Astrocyte (in vitro differentiated cells and primary cell): ENCODE measurements around the gene HSPH1. TPM values are rescaled to one million over a fixed set of nuclear protein-coding genes. Genes with fewer than 3 reads are reported as not detected.

ENCODE experiments used
- DNase-seq: peaks from one replicate; pipeline ENCODE4 v3.0.0-alpha.2; 2010; ENCODE audit warnings: low read depth
- FAIRE-seq: peaks from 2 replicates; lab custom pipeline; 2011; peaks lifted over from hg19 to GRCh38; lab: Jason Lieb, UNC
- H2AFZ ChIP-seq: 2 replicates; pipeline ENCODE4 v1.6.0; 2012; ENCODE audit warnings: low read depth, low read length, inconsistent platforms
- H3K27ac ChIP-seq: 2 replicates; pipeline ENCODE4 v1.5.1; 2011; ENCODE audit warnings: low read depth, low read length, inconsistent platforms
- H3K27me3 ChIP-seq: 2 replicates; pipeline ENCODE4 v1.6.0; 2011; ENCODE audit warnings: low read length, inconsistent platforms; ENCODE audit not compliant: insufficient read depth
- H3K36me3 ChIP-seq: 2 replicates; pipeline ENCODE4 v1.5.1; 2011; ENCODE audit warnings: low read length, inconsistent platforms; ENCODE audit not compliant: insufficient read depth
- H3K4me1 ChIP-seq: 2 replicates; pipeline ENCODE4 v1.5.1; 2011; ENCODE audit warnings: low read length, inconsistent platforms; ENCODE audit not compliant: insufficient read depth
- H3K4me2 ChIP-seq: 2 replicates; pipeline ENCODE4 v1.6.0; 2012; ENCODE audit warnings: low read length, inconsistent platforms
- H3K4me3 ChIP-seq: 2 replicates; pipeline ENCODE4 v1.5.1; 2011; ENCODE audit warnings: low read depth, mild to moderate bottlenecking, low read length, inconsistent platforms; ENCODE audit not compliant: insufficient read depth
- H3K79me2 ChIP-seq: 2 replicates; pipeline ENCODE4 v1.6.0; 2012; ENCODE audit warnings: mild to moderate bottlenecking, low read length, inconsistent platforms; ENCODE audit not compliant: insufficient read depth
- H3K9ac ChIP-seq: 2 replicates; pipeline ENCODE4 v1.6.0; 2012; ENCODE audit warnings: mild to moderate bottlenecking, low read length, inconsistent platforms
- H3K9me3 ChIP-seq: 2 replicates; pipeline ENCODE4 v1.5.1; 2012; ENCODE audit warnings: low read depth, mild to moderate bottlenecking, low read length, inconsistent platforms; ENCODE audit not compliant: insufficient read depth
- H4K20me1 ChIP-seq: 2 replicates; pipeline ENCODE4 v1.6.0; 2012; ENCODE audit warnings: low read length, inconsistent platforms; ENCODE audit not compliant: insufficient read depth
- H3K27ac Mint-ChIP-seq: one replicate; pipeline ENCODE4 v1.8.0; 2021; ENCODE audit warnings: mild to moderate bottlenecking, mixed read lengths; ENCODE audit not compliant: unreplicated experiment
- H3K27me3 Mint-ChIP-seq: one replicate; pipeline ENCODE4 v1.8.0; 2021; ENCODE audit warnings: low read depth, mixed read lengths; ENCODE audit not compliant: unreplicated experiment
- H3K36me3 Mint-ChIP-seq: one replicate; pipeline ENCODE4 v1.8.0; 2021; ENCODE audit warnings: low read depth, mixed read lengths; ENCODE audit not compliant: unreplicated experiment
- H3K4me1 Mint-ChIP-seq: one replicate; pipeline ENCODE4 v1.8.0; 2021; ENCODE audit warnings: low read depth, mixed read lengths; ENCODE audit not compliant: unreplicated experiment
- H3K4me3 Mint-ChIP-seq: one replicate; pipeline ENCODE4 v1.8.0; 2021; ENCODE audit warnings: mild to moderate bottlenecking, moderate library complexity, mixed read lengths; ENCODE audit not compliant: unreplicated experiment
- H3K9me3 Mint-ChIP-seq: one replicate; pipeline ENCODE4 v1.8.0; 2021; ENCODE audit warnings: mild to moderate bottlenecking, mixed read lengths; ENCODE audit not compliant: unreplicated experiment
- EZH2 ChIP-seq: IDR thresholded peaks from 2 replicates; pipeline ENCODE4 v1.6.1; 2012; ENCODE audit warnings: mild to moderate bottlenecking, low read length, inconsistent platforms; ENCODE audit not compliant: insufficient read depth
- total RNA-seq: library from RNA; stranded (reverse); gene quantifications from 2 replicates; pipeline ENCODE4 v1.2.1, GENCODE V29; 2021
- TF ChIP-seq, protein P1 (sequence below): IDR thresholded peaks from 2 replicates; pipeline ENCODE4 v1.5.1; 2011; ENCODE audit warnings: low read depth, mild to moderate bottlenecking, inconsistent platforms, low read length, moderate library complexity; ENCODE audit not compliant: insufficient read depth

Gene HSPH1
- total RNA-seq, 1 donor from 2014 or later = 145 TPM

DNA sequence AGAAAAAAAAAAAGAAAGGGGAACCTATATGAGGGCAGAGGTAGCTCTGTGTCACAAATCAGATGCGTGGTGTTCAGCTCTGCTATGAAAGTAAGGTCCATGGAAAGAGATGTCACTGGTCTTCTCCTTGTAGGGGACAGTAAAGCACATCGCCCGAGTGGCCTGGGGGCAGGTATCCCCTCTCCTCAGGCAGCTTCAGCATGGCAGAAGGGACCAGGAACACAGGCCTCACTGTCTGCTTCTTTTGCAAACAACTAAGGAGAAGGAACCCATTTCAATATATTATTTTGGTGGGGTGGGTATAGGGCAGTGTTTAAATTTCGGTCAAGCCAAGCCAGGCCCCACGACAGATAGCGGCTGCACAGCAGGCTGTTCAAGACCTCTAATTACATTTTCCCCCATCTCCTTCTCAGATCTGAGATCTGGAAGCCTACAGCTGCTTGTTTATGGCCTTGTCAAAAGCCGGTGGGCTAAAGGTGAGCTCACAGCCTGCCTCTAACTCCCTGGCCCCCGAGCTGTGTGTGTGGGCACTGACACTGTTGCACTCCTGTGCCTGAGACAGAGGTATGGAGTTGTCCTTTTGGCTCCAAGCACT is 72.8 kb downstream of the HSPH1 start:
- no peaks in the 10 kb centered on the region for H3K4me1 Mint-ChIP-seq
- H2AFZ ChIP-seq = no peak overlapping the region
- peaks cover 14% of the 10 kb centered on the region for H3K27me3 Mint-ChIP-seq
- H3K27me3 ChIP-seq = peaks cover 13% of the 10 kb centered on the region
- no peaks in the 10 kb centered on the region for H3K36me3 ChIP-seq
- H3K4me2 ChIP-seq = no peak overlapping the region
- no peak overlapping the region for H3K9ac ChIP-seq
- H3K4me1 ChIP-seq = no peaks in the 10 kb centered on the region
- H3K9me3 ChIP-seq = no peaks in the 10 kb centered on the region
- FAIRE-seq = no peak
- TF ChIP-seq, protein P1, sequence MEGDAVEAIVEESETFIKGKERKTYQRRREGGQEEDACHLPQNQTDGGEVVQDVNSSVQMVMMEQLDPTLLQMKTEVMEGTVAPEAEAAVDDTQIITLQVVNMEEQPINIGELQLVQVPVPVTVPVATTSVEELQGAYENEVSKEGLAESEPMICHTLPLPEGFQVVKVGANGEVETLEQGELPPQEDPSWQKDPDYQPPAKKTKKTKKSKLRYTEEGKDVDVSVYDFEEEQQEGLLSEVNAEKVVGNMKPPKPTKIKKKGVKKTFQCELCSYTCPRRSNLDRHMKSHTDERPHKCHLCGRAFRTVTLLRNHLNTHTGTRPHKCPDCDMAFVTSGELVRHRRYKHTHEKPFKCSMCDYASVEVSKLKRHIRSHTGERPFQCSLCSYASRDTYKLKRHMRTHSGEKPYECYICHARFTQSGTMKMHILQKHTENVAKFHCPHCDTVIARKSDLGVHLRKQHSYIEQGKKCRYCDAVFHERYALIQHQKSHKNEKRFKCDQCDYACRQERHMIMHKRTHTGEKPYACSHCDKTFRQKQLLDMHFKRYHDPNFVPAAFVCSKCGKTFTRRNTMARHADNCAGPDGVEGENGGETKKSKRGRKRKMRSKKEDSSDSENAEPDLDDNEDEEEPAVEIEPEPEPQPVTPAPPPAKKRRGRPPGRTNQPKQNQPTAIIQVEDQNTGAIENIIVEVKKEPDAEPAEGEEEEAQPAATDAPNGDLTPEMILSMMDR = no peak
- TF ChIP-seq EZH2 = no peak
- H3K4me3 Mint-ChIP-seq = no peak overlapping the region
- no peaks in the 10 kb centered on the region for H4K20me1 ChIP-seq
- no peak overlapping the region for H3K27ac ChIP-seq
- H3K27ac Mint-ChIP-seq = no peak overlapping the region
- H3K4me3 ChIP-seq = no peak overlapping the region
- peaks cover 3% of the 10 kb centered on the region for H3K9me3 Mint-ChIP-seq
- no peaks in the 10 kb centered on the region for H3K79me2 ChIP-seq
- DNase-seq = no peak
- H3K36me3 Mint-ChIP-seq = no peaks in the 10 kb centered on the region

Other genes with a start within 250 kb of the HSPH1 start
- not detected in 2 replicates for gene TEX26, start 229.2 kb downstream of the HSPH1 start, total RNA-seq
- gene B3GLCT, start 38.1 kb upstream of the HSPH1 start, total RNA-seq = 11.2 TPM in 2 replicates